ENCODE measurements around the gene CHL1.

Gene CHL1

GRCh38 chr3:244041-244440, 47.5 kb downstream of the CHL1 start:
- H3K4me3 ChIP-seq (ENCODE audit: low read length) = no peak overlapping the region
- no peak for DNase-seq (ENCODE audit: low read depth)
- TF ChIP-seq CTCF (conservative IDR thresholded peaks at IDR 0.05; ENCODE audit: low read depth, low read length) = no peak

- no peak for TF ChIP-seq CTCF (conservative IDR thresholded peaks at IDR 0.05; ENCODE audit: low read depth, low read length)
- DNase-seq (ENCODE audit: low read depth) = no peak
- H3K4me3 ChIP-seq (ENCODE audit: low read length) = no peak overlapping the region
Observed at GRCh38 chr3:247916-248315, 51.4 kb downstream of the CHL1 start.

- TF ChIP-seq CTCF (conservative IDR thresholded peaks at IDR 0.05; ENCODE audit: low read depth, low read length) = no peak
- no peak overlapping the region for H3K4me3 ChIP-seq (ENCODE audit: low read length)
- DNase-seq (ENCODE audit: low read depth) = no peak
Observed at GRCh38 chr3:248864-249520, 52.4 kb downstream of the CHL1 start.

GRCh38 chr3:249587-250262, 53.2 kb downstream of the CHL1 start:
- DNase-seq (ENCODE audit: low read depth) = no peak
- H3K4me3 ChIP-seq (ENCODE audit: low read length) = no peak overlapping the region
- TF ChIP-seq CTCF (conservative IDR thresholded peaks at IDR 0.05; ENCODE audit: low read depth, low read length) = no peak

GRCh38 chr3:256501-256900, 59.9 kb downstream of the CHL1 start:
- no peak for TF ChIP-seq CTCF (conservative IDR thresholded peaks at IDR 0.05; ENCODE audit: low read depth, low read length)
- H3K4me3 ChIP-seq (ENCODE audit: low read length) = no peak overlapping the region
- no peak for DNase-seq (ENCODE audit: low read depth)

GRCh38 chr3:257826-258225, 61.3 kb downstream of the CHL1 start:
- no peak for TF ChIP-seq CTCF (conservative IDR thresholded peaks at IDR 0.05; ENCODE audit: low read depth, low read length)
- no peak for DNase-seq (ENCODE audit: low read depth)
- no peak overlapping the region for H3K4me3 ChIP-seq (ENCODE audit: low read length)

- H3K4me3 ChIP-seq (ENCODE audit: low read length) = no peak overlapping the region
- DNase-seq (ENCODE audit: low read depth) = no peak
- TF ChIP-seq CTCF (conservative IDR thresholded peaks at IDR 0.05; ENCODE audit: low read depth, low read length) = no peak
Observed at GRCh38 chr3:260898-261297, 64.3 kb downstream of the CHL1 start.
